HG02610 (cell line): ENCODE results near the gene CCDC157.

Experiments used
- ATAC-seq: cut with Tn5 transposase; IDR thresholded peaks from one replicate; pipeline ENCODE4 v1.9.1; 2021; ENCODE audit warnings: mild to moderate bottlenecking, moderate library complexity; ENCODE audit not compliant: unreplicated experiment

The CCDC157 gene

GRCh38 chr22:30356449-30357235 lies at the start of gene CCDC157, which contains the start of gene SF3A1:
Gene CCDC157, plus strand, starts transcription at chr22:30357007. Its CDS starts 8,994 bp downstream, at chr22:30366001.
Gene SF3A1, minus strand, starts transcription at chr22:30356894. Its CDS starts 102 bp downstream, at chr22:30356792.
- peak; percentile 89 for ATAC-seq

GRCh38 chr22:30307041-30307574 lies 49.7 kb upstream of the CCDC157 start:
- ATAC-seq = no peak

- no peak for ATAC-seq
Observed at GRCh38 chr22:30308093-30308492, 48.7 kb upstream of the CCDC157 start.

GRCh38 chr22:30308518-30309230 lies 48.1 kb upstream of the CCDC157 start:
- peak; percentile 51 for ATAC-seq

GRCh38 chr22:30309951-30310741 lies 46.7 kb upstream of the CCDC157 start:
- no peak for ATAC-seq

- no peak for ATAC-seq
Observed at GRCh38 chr22:30310881-30311771, 45.7 kb upstream of the CCDC157 start.

- ATAC-seq = no peak
Observed at GRCh38 chr22:30312053-30312452, 44.8 kb upstream of the CCDC157 start.

GRCh38 chr22:30313527-30314363 lies 43.1 kb upstream of the CCDC157 start:
- ATAC-seq = no peak

- ATAC-seq = peak; percentile 61
Observed at GRCh38 chr22:30314915-30315314, 41.9 kb upstream of the CCDC157 start.

GRCh38 chr22:30315962-30316576 lies 40.7 kb upstream of the CCDC157 start:
- no peak for ATAC-seq

GRCh38 chr22:30317778-30318177 lies 39.0 kb upstream of the CCDC157 start:
- no peak for ATAC-seq

GRCh38 chr22:30318799-30319419 lies 37.9 kb upstream of the CCDC157 start:
- ATAC-seq = no peak

- ATAC-seq = no peak
Observed at GRCh38 chr22:30320021-30320556, 36.7 kb upstream of the CCDC157 start.

- no peak for ATAC-seq
Observed at GRCh38 chr22:30321461-30321860, 35.3 kb upstream of the CCDC157 start.

GRCh38 chr22:30323246-30323645 lies 33.6 kb upstream of the CCDC157 start:
- no peak for ATAC-seq

- ATAC-seq = no peak
Observed at GRCh38 chr22:30324014-30324730, 32.6 kb upstream of the CCDC157 start.

GRCh38 chr22:30325065-30325720 lies 31.6 kb upstream of the CCDC157 start:
- no peak for ATAC-seq
